ENCODE measurements around the gene ATP13A2.
A peak's percentile ranks its signal among the peaks of the same experiment; 100 is the strongest.

Gene ATP13A2

DNA sequence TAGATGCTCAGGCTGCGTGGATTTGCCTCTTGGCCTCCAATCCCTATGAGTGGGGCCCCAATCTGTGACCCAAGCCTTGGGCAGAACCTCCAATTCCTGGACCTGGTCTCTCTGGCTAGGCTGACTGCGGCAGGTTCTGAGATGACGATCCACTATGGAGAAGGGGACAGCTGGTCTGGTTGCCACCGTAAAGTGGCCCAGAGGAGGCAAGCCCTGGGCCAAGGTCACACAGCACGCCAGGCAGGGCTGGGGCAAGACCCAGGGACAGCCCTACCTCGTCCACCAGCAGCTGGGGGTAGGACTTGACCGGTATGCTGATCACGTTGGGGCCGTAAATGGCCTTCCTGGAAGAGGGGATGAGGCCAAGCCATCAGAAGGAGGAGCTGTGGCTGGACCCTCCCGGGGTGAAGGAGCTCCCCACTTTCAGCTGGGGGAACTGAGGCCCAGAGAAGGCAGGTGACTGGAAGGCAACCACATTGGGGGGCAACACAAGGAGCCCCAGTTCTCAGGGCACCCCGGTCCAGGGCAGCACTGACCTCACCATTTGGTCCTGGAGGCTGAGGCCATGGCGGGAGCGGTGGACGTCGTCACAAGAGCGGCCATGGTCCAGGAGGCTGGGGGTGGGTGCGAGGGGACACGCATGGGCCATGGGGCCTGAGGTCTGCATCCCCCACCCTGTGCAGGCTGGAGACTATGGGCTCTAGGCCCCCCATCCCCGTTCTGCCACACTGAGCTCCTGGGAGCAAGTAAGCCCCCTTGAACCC lies 9.8 kb downstream of the ATP13A2 start:
- DNase-seq = no peak

GRCh38 chr1:16999863-17000262 lies 11.9 kb downstream of the ATP13A2 start:
- DNase-seq = no peak

DNA sequence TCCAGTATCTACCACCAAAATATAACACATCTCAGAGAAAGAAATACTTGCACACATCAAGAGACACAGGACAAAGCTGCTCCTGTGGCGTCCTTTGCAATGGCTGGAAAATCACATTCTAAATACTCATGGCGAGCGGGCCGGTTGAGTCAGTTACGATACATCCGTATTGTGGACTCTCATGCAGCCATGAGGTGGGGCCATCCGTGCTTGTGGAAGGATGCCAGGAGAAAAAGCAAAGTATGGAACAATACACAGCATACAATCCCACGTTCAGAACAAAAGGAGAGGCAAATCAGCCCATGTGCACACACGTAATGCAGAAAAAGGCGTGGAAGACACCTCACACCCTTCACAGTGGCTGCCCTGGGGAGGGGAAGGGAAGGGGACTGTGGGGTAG lies 13.1 kb downstream of the ATP13A2 start:
- DNase-seq = no peak

- DNase-seq = no peak
Measured at GRCh38 chr1:16996845-16997244, 14.9 kb downstream of the ATP13A2 start.

DNA sequence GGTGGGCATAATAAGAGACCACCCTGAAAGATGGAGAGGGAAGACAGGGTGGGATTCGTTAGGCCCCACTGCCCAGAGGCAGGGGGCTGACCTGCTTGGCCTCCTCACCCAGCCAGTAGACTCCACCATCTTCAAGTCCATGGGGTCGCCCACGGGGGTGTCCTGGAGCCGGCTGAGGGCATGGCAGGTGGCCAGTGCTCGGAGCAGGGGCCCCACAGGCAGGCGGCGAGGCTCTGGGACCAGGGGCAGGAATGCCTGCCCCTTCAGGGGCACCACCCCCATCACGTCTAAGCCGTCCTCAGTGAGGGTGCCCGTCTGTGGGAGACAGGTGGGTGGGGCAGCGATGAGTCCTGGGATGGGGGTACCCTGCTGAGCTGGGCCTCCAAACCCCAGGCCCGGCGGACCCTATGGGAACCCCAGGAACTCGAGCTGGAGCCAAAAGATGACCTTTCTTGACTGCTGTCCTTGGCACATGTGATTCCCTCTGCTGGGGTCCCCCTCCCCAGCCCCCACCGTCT lies 18.1 kb downstream of the ATP13A2 start:
- DNase-seq = no peak

DNA sequence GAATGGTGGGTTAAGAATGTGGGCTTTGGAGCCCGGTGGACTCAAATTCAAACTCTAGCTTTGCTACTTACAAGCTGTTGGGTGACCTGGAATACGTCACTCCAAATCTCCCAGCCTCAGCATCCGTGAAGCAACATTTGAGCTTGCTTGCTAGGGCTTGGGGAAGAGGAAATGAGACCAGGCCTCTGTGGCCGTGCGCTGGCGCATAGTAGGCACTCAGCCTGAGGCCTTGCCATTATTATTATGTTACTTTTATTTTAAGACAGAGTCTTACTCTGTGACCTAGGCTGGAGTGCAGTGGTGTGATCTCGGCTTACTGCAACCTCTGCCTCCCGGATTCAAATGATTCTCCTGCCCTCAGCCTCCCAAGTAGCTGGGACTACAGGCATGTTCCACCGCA lies 19.1 kb downstream of the ATP13A2 start:
- DNase-seq = no peak

- no peak for DNase-seq
Measured at GRCh38 chr1:16992102-16992501, 19.6 kb downstream of the ATP13A2 start.

GRCh38 chr1:16991571-16991970 lies 20.2 kb downstream of the ATP13A2 start:
- DNase-seq = no peak

- no peak for DNase-seq
Measured at GRCh38 chr1:16989676-16990391, 21.9 kb downstream of the ATP13A2 start.

- DNase-seq = no peak
Measured at GRCh38 chr1:16988210-16988609, 23.5 kb downstream of the ATP13A2 start.

DNA sequence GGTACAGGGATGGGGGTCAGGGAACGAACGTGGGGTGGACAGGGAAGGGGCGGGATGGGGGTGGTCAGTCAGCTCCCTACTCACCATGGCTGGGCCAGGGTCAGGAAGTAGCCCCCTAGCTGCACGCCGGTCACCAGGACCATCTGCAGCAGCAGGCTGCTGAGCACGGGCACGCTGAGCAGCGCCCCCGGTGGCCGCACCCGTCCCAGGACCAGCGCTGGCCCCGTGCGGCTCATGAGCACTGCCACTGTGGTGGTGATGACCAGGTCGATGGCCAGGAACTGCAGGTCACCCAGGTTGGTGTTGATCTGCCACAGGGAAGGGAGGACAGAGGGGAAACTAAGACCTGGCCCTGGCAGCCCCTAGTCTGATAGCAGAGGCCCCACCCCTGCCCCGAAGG lies 24.8 kb downstream of the ATP13A2 start:
- DNase-seq = no peak

DNA sequence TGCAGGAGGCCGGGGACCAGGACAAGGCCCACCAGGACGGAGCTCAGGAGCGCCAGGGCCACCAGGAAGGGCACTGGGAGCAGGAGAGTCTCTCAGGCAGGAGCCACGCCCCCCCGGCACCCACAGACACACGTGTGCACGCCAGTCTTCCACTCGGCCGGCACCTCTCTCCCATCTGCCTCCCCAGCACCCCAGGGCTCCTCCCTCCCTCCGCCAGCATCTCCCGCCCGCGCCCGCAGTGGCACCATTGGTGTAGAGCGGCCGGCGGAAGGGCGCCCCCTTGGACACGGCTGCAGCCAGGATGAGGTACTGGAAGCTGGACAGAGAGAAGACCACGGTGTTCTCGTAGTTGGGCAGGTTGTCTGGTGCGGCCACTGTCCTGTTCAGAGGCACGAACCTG lies 25.2 kb downstream of the ATP13A2 start:
- DNase-seq = no peak

- no peak for DNase-seq
Measured at GRCh38 chr1:16986113-16986512, 25.6 kb downstream of the ATP13A2 start.

GRCh38 chr1:16984717-16985116 lies 27.0 kb downstream of the ATP13A2 start:
- no peak for DNase-seq

DNA sequence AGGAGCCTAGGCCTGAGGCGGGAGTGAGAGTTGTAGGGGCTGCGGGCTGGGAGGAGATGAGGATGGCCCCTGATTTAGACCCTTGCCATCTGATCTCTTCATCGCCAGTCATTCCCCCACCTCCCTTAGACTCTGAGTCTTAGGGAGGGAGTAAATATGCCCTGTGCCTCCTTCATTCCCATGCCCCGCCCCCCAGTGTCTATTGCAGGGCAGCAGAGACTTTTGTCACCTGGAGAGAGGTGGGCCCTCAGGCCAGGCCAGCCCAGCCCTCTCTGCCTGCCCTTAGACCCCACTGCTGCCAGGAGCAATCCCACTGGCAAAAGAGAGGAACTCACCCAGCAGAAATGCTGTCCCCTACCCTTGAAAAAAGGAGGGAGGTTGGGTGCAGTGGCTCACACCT lies 28.1 kb downstream of the ATP13A2 start:
- DNase-seq = no peak

DNA sequence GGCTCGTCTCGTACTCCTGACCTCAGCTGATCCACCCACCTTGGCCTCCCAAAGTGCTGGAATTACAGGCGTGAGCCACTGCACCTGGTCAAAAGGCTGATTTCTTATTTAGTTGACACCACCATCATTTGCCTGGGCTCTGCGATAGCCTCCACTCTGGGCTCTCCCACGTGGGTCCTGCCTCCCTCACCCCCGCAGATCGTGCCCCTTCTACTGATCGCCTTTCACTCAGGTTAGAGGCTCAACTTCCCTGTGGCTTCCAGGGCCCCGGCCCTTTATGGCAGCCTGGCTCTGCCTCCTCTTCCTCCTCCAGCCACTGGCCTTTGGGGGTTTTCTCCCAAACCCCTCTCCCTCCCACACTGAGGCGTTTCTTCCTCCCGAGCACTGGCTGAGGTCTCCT lies 28.8 kb downstream of the ATP13A2 start:
- no peak for DNase-seq

DNA sequence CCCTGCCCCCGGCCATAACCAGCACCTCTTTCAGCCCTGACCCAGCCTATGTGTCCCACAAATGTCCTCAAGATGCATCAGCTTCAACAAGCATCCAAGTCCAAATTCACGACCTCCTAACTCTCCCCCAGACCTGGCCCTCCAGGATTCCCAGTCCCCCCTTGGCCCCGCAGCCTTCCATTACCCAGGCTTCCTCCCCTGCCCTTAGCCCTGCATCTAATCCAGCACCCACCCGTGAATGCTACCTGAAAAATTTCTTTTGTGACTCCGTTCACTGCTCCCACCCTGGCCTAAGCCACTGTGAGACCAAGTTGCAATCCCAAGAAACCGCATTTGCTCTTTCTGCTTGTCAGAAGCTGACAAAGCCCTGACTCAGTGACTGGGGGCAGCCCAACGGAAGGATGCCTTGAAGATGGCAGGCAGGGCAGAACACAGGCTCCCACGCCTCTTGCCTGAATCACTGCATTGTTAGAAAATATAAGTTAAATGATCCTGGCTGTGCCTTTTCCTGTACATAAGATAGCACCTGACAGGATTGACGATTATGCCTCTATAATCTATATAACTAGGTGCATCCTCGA lies 30.4 kb downstream of the ATP13A2 start:
- no peak for DNase-seq

- no peak for DNase-seq
Measured at GRCh38 chr1:16980473-16981268, 31.1 kb downstream of the ATP13A2 start, which contains the start of gene MFAP2. TSS of gene MFAP2 (minus strand) at chr1:16980620. CDS start at chr1:16978273, 2,347 bp downstream.

- DNase-seq = peak in 1 of 2 donors; percentile 13
Measured at GRCh38 chr1:16979475-16980327, 32.0 kb downstream of the ATP13A2 start.

GRCh38 chr1:16978567-16979474 lies 32.9 kb downstream of the ATP13A2 start:
- DNase-seq = no peak

GRCh38 chr1:16978139-16978538 lies 33.6 kb downstream of the ATP13A2 start:
- no peak for DNase-seq

Data from inflammatory macrophage (primary cell).